22Rv1 (cell line): Measurements from ENCODE around the gene PFKL.

ENCODE experiments used
- CTCF ChIP-seq: fragments of 450-650 bp; IDR thresholded peaks from 2 replicates; pipeline ENCODE4 v1.5.1; 2017; ENCODE audit warnings: mild to moderate bottlenecking
- ZFX ChIP-seq: fragments of 450-650 bp; IDR thresholded peaks from 2 replicates; pipeline ENCODE4 v1.6.1; 2017; ENCODE audit warnings: antibody characterized with exemption, borderline replicate concordance

GRCh38 chr21:44333509-44334328 lies 33.9 kb downstream of the PFKL start:
- TF ChIP-seq CTCF (no peak), ZFX (no peak)
